ENCODE measurements around the gene TMPRSS11B. TPM values are rescaled to one million over a fixed set of nuclear protein-coding genes. Genes with fewer than 3 reads are reported as not detected.

The TMPRSS11B gene
- total RNA-seq, 1 donor from 2014 or later: not detected

GRCh38 chr4:68184923-68185322 is 60.6 kb downstream of the TMPRSS11B start:
- intact Hi-C loops (cut with micrococcal nuclease): no loop called here
- H3K36me3 Mint-ChIP-seq (ENCODE audit: low read depth): no peaks in the 10 kb centered on the region
- no peaks in the 10 kb centered on the region for H3K4me1 Mint-ChIP-seq
- H3K27me3 Mint-ChIP-seq: peaks cover 4% of the 10 kb centered on the region
- DNase-seq: no peak
- no peak overlapping the region for H3K27ac Mint-ChIP-seq
- H3K4me3 Mint-ChIP-seq: no peak overlapping the region
- no peaks in the 10 kb centered on the region for H3K9me3 Mint-ChIP-seq

- Mint-ChIP-seq H3K9me3 (no peaks in the 10 kb centered on the region), H3K27me3 (peaks cover 4% of the 10 kb centered on the region), H3K4me1 (no peaks in the 10 kb centered on the region), H3K36me3 (ENCODE audit: low read depth) (no peaks in the 10 kb centered on the region), H3K4me3 (no peak overlapping the region), H3K27ac (no peak overlapping the region)
- intact Hi-C loops (cut with micrococcal nuclease): no loop called here
- DNase-seq: no peak
Measured at GRCh38 chr4:68183417-68183816, 62.1 kb downstream of the TMPRSS11B start.

- Mint-ChIP-seq H3K27ac (no peak overlapping the region), H3K4me3 (no peak overlapping the region), H3K4me1 (no peaks in the 10 kb centered on the region), H3K27me3 (peaks cover 4% of the 10 kb centered on the region), H3K36me3 (ENCODE audit: low read depth) (no peaks in the 10 kb centered on the region), H3K9me3 (no peaks in the 10 kb centered on the region)
- no peak for DNase-seq
- intact Hi-C loops (cut with micrococcal nuclease): no loop called here
Measured at GRCh38 chr4:68182382-68182820, 63.1 kb downstream of the TMPRSS11B start.

- Mint-ChIP-seq H3K4me3 (no peak overlapping the region), H3K27ac (no peak overlapping the region)
- intact Hi-C loops (cut with micrococcal nuclease): no loop called here
Measured at GRCh38 chr4:68180849-68181526, 64.5 kb downstream of the TMPRSS11B start.

GRCh38 chr4:68176904-68177303 is 68.6 kb downstream of the TMPRSS11B start:
- Mint-ChIP-seq H3K36me3 (ENCODE audit: low read depth) (no peaks in the 10 kb centered on the region), H3K4me3 (no peak overlapping the region), H3K27ac (no peak overlapping the region), H3K27me3 (peaks cover 2% of the 10 kb centered on the region), H3K9me3 (no peaks in the 10 kb centered on the region), H3K4me1 (peaks cover 1% of the 10 kb centered on the region)
- DNase-seq: no peak
- intact Hi-C loops (cut with micrococcal nuclease): loop anchor here (5.0 kb wide), 2 partner anchors 200 to 630 kb away; partner anchors contain the start of gene CENPC

More at GRCh38 chr4:68180849-68181526, 64.5 kb downstream of the TMPRSS11B start:
- no peak for DNase-seq
- no peaks in the 10 kb centered on the region for H3K4me1 Mint-ChIP-seq
- peaks cover 2% of the 10 kb centered on the region for H3K27me3 Mint-ChIP-seq
- no peaks in the 10 kb centered on the region for H3K9me3 Mint-ChIP-seq
- H3K36me3 Mint-ChIP-seq (ENCODE audit: low read depth): no peaks in the 10 kb centered on the region

Other genes with a start within 250 kb of the TMPRSS11B start
- not detected in 2 replicates for gene TMPRSS11F, start 115.8 kb downstream of the TMPRSS11B start, total RNA-seq
- gene YTHDC1, start 104.4 kb upstream of the TMPRSS11B start, total RNA-seq: 79.9 and 83.9 TPM in 2 replicates
- not detected in 2 replicates for gene TMPRSS11E, start 201.8 kb upstream of the TMPRSS11B start, total RNA-seq